ENCODE data around the gene MRPS31. TPM values are rescaled to one million over a fixed set of nuclear protein-coding genes. Genes with fewer than 3 reads are reported as not detected.

MRPS31 gene
- total and polyA plus RNA-seq, 2 donors from 2014 or later, result 24.3 to 47.3 TPM

DNA sequence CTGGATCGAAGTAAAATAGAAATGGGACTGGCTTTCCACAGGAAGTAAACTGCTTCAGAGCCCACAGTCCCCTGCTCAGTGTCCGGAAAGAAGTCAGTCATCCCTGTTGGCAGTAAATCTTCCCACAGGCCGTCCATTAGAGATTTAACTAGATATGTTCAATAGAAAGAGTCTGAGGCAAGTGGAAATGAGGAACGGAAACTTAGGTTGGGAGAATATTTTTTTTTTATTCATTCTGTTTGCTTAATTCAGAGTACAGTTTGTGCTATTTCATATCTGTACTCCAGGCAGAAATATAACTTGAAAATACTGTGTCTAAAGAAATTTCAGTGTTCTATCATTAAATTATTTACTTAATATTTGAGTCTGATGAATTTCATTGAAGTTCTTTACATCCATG, 41.1 kb upstream of the MRPS31 start:
- intact Hi-C loops (cut with DNase I), result no loop called here
- no peak for DNase-seq
- no peak overlapping the region for H3K4me3 ChIP-seq (ENCODE audit: low read length in 3 of 3)
- H3K27me3 ChIP-seq (ENCODE audit: control insufficient read depth, insufficient read depth, low read length), result no peaks in the 10 kb centered on the region
- H3K4me1 ChIP-seq (ENCODE audit: control insufficient read depth in 2 of 3, insufficient read depth in 2 of 3, low read depth in 1 of 3, low read length in 3 of 3), result no peaks in the 10 kb centered on the region
- H3K36me3 ChIP-seq (ENCODE audit: control insufficient read depth in 2 of 3, insufficient read depth in 3 of 3, low read length in 3 of 3), result peaks cover 0 to 8% (median 0%) of the 10 kb centered on the region in 3 donors
- TF ChIP-seq, protein P1, sequence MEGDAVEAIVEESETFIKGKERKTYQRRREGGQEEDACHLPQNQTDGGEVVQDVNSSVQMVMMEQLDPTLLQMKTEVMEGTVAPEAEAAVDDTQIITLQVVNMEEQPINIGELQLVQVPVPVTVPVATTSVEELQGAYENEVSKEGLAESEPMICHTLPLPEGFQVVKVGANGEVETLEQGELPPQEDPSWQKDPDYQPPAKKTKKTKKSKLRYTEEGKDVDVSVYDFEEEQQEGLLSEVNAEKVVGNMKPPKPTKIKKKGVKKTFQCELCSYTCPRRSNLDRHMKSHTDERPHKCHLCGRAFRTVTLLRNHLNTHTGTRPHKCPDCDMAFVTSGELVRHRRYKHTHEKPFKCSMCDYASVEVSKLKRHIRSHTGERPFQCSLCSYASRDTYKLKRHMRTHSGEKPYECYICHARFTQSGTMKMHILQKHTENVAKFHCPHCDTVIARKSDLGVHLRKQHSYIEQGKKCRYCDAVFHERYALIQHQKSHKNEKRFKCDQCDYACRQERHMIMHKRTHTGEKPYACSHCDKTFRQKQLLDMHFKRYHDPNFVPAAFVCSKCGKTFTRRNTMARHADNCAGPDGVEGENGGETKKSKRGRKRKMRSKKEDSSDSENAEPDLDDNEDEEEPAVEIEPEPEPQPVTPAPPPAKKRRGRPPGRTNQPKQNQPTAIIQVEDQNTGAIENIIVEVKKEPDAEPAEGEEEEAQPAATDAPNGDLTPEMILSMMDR (IDR thresholded peaks at IDR 0.05; ENCODE audit: borderline replicate concordance, extremely low read depth, insufficient read depth), result no peak
- FAIRE-seq, result no peak
- H3K9ac ChIP-seq (ENCODE audit: low read length in 3 of 3), result no peak overlapping the region
- no peaks in the 10 kb centered on the region for H3K9me3 ChIP-seq (ENCODE audit: control insufficient read depth in 2 of 3, insufficient read depth in 1 of 3, low read length in 3 of 3)
- no peak overlapping the region for H3K27ac ChIP-seq (ENCODE audit: low read depth in 2 of 2, low read length in 2 of 2)

GRCh38 chr13:40809471-40809870, 38.5 kb upstream of the MRPS31 start:
- no peak overlapping the region for H3K27ac ChIP-seq (ENCODE audit: low read depth in 2 of 2, low read length in 2 of 2)

DNA sequence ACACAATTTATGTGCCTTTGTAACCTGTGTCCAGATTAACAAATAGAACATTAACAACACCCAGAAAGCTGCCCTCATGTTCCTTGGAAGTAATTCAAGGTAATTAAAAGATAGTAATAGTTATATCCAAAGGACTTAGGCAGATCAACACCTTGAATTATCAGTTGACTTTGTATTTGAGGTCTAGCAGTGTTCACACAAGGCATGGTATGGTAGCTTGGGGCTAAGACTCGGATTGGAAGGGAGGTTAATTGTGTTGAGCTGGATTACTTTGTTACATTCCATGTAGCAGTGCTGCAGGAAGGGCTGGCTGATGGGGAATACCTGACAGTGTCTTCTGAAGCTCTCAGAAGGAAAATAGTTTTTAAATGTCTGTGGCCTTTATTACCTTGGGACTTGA, 35.3 kb upstream of the MRPS31 start:
- TF ChIP-seq, protein P1 (IDR thresholded peaks at IDR 0.05; ENCODE audit: borderline replicate concordance, extremely low read depth, insufficient read depth), result no peak
- intact Hi-C loops (cut with DNase I), result no loop called here
- no peak for DNase-seq
- Histone ChIP-seq H3K9ac (ENCODE audit: low read length in 3 of 3) (no peak overlapping the region), H3K4me1 (ENCODE audit: control insufficient read depth in 2 of 3, insufficient read depth in 2 of 3, low read depth in 1 of 3, low read length in 3 of 3) (no peaks in the 10 kb centered on the region), H3K4me3 (ENCODE audit: low read length in 3 of 3) (no peak overlapping the region), H3K27ac (ENCODE audit: low read depth in 2 of 2, low read length in 2 of 2) (no peak overlapping the region), H3K36me3 (ENCODE audit: control insufficient read depth in 2 of 3, insufficient read depth in 3 of 3, low read length in 3 of 3) (peaks cover 0 to 15% (median 12%) of the 10 kb centered on the region in 3 donors), H3K9me3 (ENCODE audit: control insufficient read depth in 2 of 3, insufficient read depth in 1 of 3, low read length in 3 of 3) (no peaks in the 10 kb centered on the region), H3K27me3 (ENCODE audit: control insufficient read depth, insufficient read depth, low read length) (no peaks in the 10 kb centered on the region)
- FAIRE-seq, result no peak

More at GRCh38 chr13:40809471-40809870, 38.5 kb upstream of the MRPS31 start:
- intact Hi-C loops (cut with DNase I), result no loop called here
- no peak for FAIRE-seq
- no peak overlapping the region for H3K9ac ChIP-seq (ENCODE audit: low read length in 3 of 3)
- TF ChIP-seq, protein P1 (IDR thresholded peaks at IDR 0.05; ENCODE audit: borderline replicate concordance, extremely low read depth, insufficient read depth), result no peak
- no peak overlapping the region for H3K4me3 ChIP-seq (ENCODE audit: low read length in 3 of 3)
- no peaks in the 10 kb centered on the region for H3K27me3 ChIP-seq (ENCODE audit: control insufficient read depth, insufficient read depth, low read length)
- H3K9me3 ChIP-seq (ENCODE audit: control insufficient read depth in 2 of 3, insufficient read depth in 1 of 3, low read length in 3 of 3), result no peaks in the 10 kb centered on the region
- no peaks in the 10 kb centered on the region for H3K4me1 ChIP-seq (ENCODE audit: control insufficient read depth in 2 of 3, insufficient read depth in 2 of 3, low read depth in 1 of 3, low read length in 3 of 3)
- H3K36me3 ChIP-seq (ENCODE audit: control insufficient read depth in 2 of 3, insufficient read depth in 3 of 3, low read length in 3 of 3), result peaks cover 0 to 15% (median 15%) of the 10 kb centered on the region in 3 donors
- DNase-seq, result no peak

- DNase-seq (no peak), FAIRE-seq (no peak)
- no peak overlapping the region for H3K27ac ChIP-seq (ENCODE audit: low read depth in 2 of 2, low read length in 2 of 2)
- H3K4me1 ChIP-seq (ENCODE audit: control insufficient read depth in 2 of 3, insufficient read depth in 2 of 3, low read depth in 1 of 3, low read length in 3 of 3), result no peaks in the 10 kb centered on the region
- H3K9me3 ChIP-seq (ENCODE audit: control insufficient read depth in 2 of 3, insufficient read depth in 1 of 3, low read length in 3 of 3), result no peaks in the 10 kb centered on the region
- no peak overlapping the region for H3K9ac ChIP-seq (ENCODE audit: low read length in 3 of 3)
- H3K27me3 ChIP-seq (ENCODE audit: control insufficient read depth, insufficient read depth, low read length), result no peaks in the 10 kb centered on the region
- peaks cover 0 to 32% (median 17%) of the 10 kb centered on the region in 3 donors for H3K36me3 ChIP-seq (ENCODE audit: control insufficient read depth in 2 of 3, insufficient read depth in 3 of 3, low read length in 3 of 3)
- no peak overlapping the region for H3K4me3 ChIP-seq (ENCODE audit: low read length in 3 of 3)
- intact Hi-C loops (cut with DNase I), result no loop called here
- TF ChIP-seq, protein P1 (IDR thresholded peaks at IDR 0.05; ENCODE audit: borderline replicate concordance, extremely low read depth, insufficient read depth), result no peak
Observed at GRCh38 chr13:40803316-40803715, 32.3 kb upstream of the MRPS31 start.
